ENCODE measurements around the gene MERTK. TPM values are rescaled to one million over a fixed set of nuclear protein-coding genes. Genes with fewer than 3 reads are reported as not detected.

MERTK gene
- polyA plus RNA-seq, 1 of the 3 experiments (the other 2 are of a cell fraction), result 9.6 TPM

DNA sequence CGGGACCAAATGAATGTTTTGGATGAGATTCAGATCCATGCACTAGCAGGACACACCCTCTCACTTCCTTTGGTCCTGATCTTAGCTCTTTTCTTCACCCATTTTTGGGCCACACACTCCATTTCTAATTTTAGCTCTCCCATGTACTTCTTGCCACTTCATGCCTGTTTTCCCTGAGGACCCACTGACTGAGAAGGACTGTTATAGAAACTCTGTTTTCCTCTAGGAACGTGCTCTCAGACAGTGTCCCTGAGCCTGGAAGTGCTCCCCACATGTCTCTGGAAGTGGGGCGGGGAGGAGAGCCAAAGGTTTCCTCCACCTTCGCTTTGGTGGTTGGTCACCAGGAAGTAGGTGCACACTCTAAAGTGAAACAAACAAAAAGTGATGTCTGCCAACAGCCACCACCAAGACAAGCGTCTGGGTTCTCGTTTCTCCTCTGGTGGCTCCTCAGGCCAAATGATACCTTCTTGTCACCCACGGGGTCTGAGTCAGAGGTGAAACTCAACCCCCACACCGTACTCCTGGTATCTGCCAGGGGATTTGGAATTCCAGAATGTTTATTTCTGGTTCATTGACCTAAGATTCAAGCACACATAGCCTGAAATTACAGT is 74.7 kb downstream of the MERTK start:
- peaks cover 0 to 13% of the 10 kb centered on the region in 2 experiments for H3K36me3 ChIP-seq (replicated peaks in 1 of 2; ENCODE audit: control insufficient read depth in 1 of 2, insufficient read depth in 2 of 2, low read length in 1 of 2)
- no peaks in the 10 kb centered on the region for H3K9me2 ChIP-seq
- no peaks in the 10 kb centered on the region for H4K20me1 ChIP-seq (ENCODE audit: insufficient read depth)
- H3K4me1 ChIP-seq (ENCODE audit: control insufficient read depth in 1 of 2, insufficient read depth in 2 of 2, low read depth in 1 of 2, low read length in 1 of 2), result no peaks in the 10 kb centered on the region
- ChIA-PET CTCF (no interaction called here), POLR2A (no interaction called here)
- H3K9me3 ChIP-seq, result peaks cover 4% of the 10 kb centered on the region; the same call in 1 of the 2 replicates
- TF ChIP-seq FOXJ3 (CRISPR knock-in tag; IDR thresholded peaks at IDR 0.05), result no peak
- no peak for TF ChIP-seq SMC3 (IDR thresholded peaks at IDR 0.05; ENCODE audit: low read depth, low read length)
- TF ChIP-seq EP300 (IDR thresholded peaks at IDR 0.05; ENCODE audit: borderline replicate concordance in 1 of 2, low read depth in 1 of 2, low read length in 1 of 2), result no peak
- no peak for TF ChIP-seq TEAD4 (IDR thresholded peaks at IDR 0.05; ENCODE audit: borderline replicate concordance, insufficient read depth)
- TF ChIP-seq RXRA (IDR thresholded peaks at IDR 0.05; ENCODE audit: borderline replicate concordance, low read depth), result no peak
- no peak for TF ChIP-seq EZH2phosphoT487 (IDR thresholded peaks at IDR 0.05; ENCODE audit: borderline replicate concordance, low read depth)
- TF ChIP-seq, protein P1, sequence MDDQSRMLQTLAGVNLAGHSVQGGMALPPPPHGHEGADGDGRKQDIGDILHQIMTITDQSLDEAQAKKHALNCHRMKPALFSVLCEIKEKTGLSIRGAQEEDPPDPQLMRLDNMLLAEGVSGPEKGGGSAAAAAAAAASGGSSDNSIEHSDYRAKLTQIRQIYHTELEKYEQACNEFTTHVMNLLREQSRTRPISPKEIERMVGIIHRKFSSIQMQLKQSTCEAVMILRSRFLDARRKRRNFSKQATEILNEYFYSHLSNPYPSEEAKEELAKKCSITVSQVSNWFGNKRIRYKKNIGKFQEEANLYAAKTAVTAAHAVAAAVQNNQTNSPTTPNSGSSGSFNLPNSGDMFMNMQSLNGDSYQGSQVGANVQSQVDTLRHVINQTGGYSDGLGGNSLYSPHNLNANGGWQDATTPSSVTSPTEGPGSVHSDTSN (IDR thresholded peaks at IDR 0.05), result no peak
- TF ChIP-seq GABPA (IDR thresholded peaks at IDR 0.05; ENCODE audit: low read depth), result no peak
- TF ChIP-seq, protein P2, sequence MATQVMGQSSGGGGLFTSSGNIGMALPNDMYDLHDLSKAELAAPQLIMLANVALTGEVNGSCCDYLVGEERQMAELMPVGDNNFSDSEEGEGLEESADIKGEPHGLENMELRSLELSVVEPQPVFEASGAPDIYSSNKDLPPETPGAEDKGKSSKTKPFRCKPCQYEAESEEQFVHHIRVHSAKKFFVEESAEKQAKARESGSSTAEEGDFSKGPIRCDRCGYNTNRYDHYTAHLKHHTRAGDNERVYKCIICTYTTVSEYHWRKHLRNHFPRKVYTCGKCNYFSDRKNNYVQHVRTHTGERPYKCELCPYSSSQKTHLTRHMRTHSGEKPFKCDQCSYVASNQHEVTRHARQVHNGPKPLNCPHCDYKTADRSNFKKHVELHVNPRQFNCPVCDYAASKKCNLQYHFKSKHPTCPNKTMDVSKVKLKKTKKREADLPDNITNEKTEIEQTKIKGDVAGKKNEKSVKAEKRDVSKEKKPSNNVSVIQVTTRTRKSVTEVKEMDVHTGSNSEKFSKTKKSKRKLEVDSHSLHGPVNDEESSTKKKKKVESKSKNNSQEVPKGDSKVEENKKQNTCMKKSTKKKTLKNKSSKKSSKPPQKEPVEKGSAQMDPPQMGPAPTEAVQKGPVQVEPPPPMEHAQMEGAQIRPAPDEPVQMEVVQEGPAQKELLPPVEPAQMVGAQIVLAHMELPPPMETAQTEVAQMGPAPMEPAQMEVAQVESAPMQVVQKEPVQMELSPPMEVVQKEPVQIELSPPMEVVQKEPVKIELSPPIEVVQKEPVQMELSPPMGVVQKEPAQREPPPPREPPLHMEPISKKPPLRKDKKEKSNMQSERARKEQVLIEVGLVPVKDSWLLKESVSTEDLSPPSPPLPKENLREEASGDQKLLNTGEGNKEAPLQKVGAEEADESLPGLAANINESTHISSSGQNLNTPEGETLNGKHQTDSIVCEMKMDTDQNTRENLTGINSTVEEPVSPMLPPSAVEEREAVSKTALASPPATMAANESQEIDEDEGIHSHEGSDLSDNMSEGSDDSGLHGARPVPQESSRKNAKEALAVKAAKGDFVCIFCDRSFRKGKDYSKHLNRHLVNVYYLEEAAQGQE (IDR thresholded peaks at IDR 0.05; ENCODE audit: low read depth, low read length), result no peak
- TF ChIP-seq TCF12 (IDR thresholded peaks at IDR 0.05), result no peak
- TF ChIP-seq GATA2 (CRISPR knock-in tag; IDR thresholded peaks at IDR 0.05), result no peak
- TF ChIP-seq NFIC (IDR thresholded peaks at IDR 0.05; ENCODE audit: borderline replicate concordance), result no peak
- no peak for TF ChIP-seq RAD21 (IDR thresholded peaks at IDR 0.05; ENCODE audit: low read length)
- no peak for TF ChIP-seq RCOR1 (IDR thresholded peaks at IDR 0.05; ENCODE audit: low read length)
- TF ChIP-seq MAX (IDR thresholded peaks at IDR 0.05; ENCODE audit: low read depth), result no peak
- H3K9ac ChIP-seq, result no peak overlapping the region
- no peaks in the 10 kb centered on the region for H3K79me2 ChIP-seq (ENCODE audit: insufficient read depth)
- no peak overlapping the region for H3K4me2 ChIP-seq
- 75% methylated on average over 8 of the region's 8 CpGs for WGBS (ENCODE audit: low lambda C conversion rate)
- no peaks in the 10 kb centered on the region for H3F3A ChIP-seq (replicated peaks; ENCODE audit: insufficient read depth)
- no peak overlapping the region for H3K4me3 ChIP-seq (ENCODE audit: low read depth in 2 of 2, low read length in 1 of 2)
- no peak overlapping the region for H2AFZ ChIP-seq (ENCODE audit: low read depth)
- H3K27me3 ChIP-seq (ENCODE audit: insufficient read depth), result no peaks in the 10 kb centered on the region
- DNase-seq, result no peak
- no peak overlapping the region for H3K27ac ChIP-seq (ENCODE audit: low read depth in 2 of 2, low read length in 1 of 2)

Data from SK-N-SH (cell line).